Measurements from ENCODE around the gene DEPDC1B.

DNA sequence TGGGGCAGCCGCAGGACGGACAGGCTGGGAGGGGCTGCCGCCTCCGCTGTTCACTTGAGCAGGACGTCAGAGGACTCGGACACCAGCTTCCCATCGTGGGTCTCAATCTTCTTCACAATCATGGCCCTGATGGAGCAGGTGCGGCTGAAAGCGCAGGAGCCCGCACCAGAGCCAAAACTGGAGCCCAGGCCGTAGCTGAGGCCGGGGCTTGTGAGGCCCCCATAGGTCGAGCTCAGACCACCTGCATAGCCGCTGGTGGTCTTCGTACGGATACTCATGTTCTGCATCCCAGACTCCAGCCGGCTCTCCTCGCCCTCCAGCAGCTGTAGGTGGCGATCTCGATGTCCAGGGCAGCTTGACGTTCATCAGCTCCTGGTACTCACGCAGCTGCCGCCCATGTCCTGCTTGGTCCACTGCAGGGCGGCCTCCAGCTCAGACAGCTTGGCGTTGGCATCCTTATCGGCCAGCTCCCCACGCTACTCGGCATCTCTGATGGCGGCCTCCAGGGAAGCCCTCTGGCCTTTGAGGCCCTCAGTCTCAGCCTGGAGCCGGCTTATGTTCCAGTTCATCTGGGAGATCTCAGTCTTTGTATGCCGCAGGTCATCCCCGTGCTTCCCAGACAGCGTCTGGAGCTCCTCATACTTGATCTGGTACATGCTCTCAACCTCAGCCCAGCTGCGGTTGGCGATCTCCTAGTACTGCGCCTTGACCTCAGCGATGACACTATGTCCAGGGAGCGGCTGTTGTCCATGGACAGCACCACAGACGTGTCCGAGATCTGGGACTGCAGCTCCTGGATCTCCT, 43.7 kb upstream of the DEPDC1B start:
- TF ChIP-seq POLR2AphosphoS5 (IDR thresholded peaks at IDR 0.05; ENCODE audit: low read depth) (no peak), EZH2phosphoT487 (IDR thresholded peaks at IDR 0.05; ENCODE audit: unreplicated experiment) (no peak), EZH2 (IDR thresholded peaks at IDR 0.05; ENCODE audit: low read depth, unreplicated experiment) (no peak)
- TF ChIP-seq, protein P1, sequence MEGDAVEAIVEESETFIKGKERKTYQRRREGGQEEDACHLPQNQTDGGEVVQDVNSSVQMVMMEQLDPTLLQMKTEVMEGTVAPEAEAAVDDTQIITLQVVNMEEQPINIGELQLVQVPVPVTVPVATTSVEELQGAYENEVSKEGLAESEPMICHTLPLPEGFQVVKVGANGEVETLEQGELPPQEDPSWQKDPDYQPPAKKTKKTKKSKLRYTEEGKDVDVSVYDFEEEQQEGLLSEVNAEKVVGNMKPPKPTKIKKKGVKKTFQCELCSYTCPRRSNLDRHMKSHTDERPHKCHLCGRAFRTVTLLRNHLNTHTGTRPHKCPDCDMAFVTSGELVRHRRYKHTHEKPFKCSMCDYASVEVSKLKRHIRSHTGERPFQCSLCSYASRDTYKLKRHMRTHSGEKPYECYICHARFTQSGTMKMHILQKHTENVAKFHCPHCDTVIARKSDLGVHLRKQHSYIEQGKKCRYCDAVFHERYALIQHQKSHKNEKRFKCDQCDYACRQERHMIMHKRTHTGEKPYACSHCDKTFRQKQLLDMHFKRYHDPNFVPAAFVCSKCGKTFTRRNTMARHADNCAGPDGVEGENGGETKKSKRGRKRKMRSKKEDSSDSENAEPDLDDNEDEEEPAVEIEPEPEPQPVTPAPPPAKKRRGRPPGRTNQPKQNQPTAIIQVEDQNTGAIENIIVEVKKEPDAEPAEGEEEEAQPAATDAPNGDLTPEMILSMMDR (conservative IDR thresholded peaks at IDR 0.05; ENCODE audit: low read depth in 2 of 2): no peak; a peak in 1 of 4 replicates

Measured in GM23338 (cell line).